GM19468 (cell line): ENCODE measurements around the gene TPP2.

Source experiments
- ATAC-seq: cut with Tn5 transposase; IDR thresholded peaks from one replicate; pipeline ENCODE4 v1.9.1; 2021; ENCODE audit warnings: mild to moderate bottlenecking, moderate library complexity, moderate number of reproducible peaks; ENCODE audit not compliant: unreplicated experiment; ENCODE audit errors: extremely low read depth

Gene TPP2

DNA sequence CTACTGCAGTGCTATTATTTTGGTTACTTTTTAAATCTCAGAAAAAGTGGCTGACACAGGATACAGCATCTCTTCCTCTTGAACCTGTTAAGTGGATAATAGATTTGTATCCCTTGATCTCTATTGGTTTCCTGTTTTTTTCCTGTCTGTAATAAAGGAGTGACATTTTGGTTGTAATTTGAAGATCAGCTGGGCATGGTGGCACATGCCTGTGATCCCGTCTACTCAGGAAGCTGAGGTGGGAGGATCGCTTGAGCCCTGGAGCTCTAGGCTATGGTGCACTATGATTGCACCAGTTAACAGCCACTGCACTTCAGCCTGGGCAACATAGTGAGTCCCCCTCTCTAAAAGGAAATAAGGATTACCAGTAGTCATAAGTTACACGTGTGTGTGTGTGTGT is 51.3 kb downstream of the TPP2 start:
- no peak for ATAC-seq

DNA sequence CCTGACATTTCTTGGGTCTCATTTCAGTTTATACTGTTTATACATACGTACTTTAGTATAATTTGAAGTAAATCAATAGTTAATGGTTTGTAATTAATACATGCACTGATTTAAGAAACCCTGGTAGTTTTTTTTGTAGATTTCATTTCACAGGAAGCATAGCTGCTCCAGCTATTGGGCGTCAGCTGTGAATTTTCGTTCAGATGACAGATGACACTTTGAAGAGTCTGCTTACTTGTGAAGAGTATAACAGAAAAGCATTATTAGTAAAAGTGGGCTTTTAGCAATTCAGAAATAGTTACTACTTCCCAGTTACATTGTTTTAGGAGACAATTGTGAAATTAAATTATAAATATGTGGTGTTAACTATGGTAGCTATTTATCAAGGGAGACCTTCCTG is 53.7 kb downstream of the TPP2 start:
- no peak for ATAC-seq

DNA sequence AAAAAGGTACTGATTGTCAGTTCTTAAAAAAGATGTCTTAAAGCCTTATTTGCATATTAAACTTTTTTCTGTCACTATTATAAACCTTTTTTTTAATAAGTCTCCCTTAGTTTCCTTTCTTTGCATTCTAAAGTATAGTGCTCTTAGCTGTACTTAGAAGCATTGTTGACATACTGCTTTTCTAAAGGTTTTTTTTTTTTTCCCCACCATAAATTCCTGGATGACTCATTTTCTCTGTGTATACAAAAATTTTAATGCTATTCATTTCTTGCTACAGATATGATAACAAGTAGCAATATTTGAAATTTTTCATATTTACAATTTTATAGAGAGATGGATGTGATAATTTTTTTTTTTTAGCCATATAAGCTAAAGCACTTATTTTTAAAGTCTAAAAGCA is 54.6 kb downstream of the TPP2 start:
- no peak for ATAC-seq

DNA sequence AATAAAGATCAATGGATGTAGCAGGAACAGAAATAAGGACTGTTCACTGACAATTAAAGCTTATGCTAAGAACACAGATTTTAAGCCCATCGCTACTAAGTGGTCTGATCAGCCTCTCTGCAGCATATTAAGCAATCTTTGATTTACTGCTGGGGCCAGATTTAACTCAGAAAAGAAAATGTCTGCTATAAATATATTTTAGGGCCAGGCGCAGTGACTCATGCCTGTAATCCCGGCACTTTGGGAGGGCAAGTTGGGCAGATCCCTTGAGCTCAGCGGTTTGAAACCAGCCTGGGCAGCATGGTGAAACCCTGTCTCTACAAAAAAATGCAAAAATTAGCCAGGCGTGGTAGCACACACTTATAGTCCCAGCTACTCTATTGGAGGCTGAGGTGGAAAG is 55.1 kb downstream of the TPP2 start:
- ATAC-seq = no peak

DNA sequence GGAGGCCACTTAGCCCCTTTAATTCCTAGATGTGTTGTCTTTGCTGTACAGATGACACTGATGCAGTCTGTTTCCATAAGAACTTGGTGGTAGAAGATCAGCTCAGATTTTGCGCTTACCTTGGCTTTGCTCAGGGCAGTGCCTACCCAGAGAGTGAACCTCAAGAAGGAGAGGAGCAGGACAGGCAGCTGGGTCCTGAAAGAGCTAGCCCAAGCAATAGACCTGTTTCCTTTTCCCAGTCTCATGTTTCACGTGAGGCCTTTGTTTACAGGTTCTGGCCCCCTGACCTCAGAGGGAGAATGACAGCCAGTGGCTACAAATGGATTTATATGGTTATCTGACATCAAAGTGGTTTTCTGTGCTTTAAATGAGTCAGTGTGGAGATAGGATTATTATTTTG is 58.0 kb downstream of the TPP2 start:
- no peak for ATAC-seq

DNA sequence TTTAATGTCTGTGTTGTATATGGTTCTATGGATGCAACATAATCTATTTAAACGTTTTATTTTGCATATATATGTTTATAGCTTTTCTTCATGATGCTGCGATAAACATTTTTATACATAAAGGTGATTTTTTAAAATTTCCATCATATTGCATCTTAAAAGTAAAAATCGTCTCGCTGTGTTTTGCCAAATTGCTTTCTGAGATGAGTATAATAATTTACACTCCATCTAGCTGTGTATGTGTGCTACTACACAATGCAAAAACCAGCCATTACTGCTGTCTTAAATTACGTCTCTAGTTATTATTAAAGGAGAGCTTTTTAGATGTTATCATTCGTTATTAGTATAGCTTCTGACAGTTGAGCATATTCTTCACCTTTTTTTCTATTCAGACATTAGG is 60.8 kb downstream of the TPP2 start:
- ATAC-seq = no peak

DNA sequence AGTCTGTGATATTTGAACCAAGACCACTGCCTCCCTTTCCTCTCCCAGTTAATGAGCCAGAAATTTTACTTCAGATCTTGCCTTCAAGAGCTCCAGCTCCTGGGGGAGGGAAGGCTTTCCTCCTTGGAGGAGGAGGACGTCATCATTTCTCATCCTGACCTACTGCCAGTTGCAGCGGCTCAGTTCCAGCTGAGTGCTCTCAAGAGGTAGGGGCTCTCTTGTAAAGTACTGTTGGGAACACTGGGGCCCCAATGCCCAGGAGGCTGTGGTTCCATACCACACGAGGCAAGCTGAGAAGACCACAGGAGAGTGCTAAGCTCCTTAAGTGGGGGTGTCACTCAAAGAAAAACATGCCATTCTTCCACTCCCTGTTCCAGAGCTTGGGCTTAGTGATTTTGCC is 61.9 kb downstream of the TPP2 start:
- ATAC-seq = no peak

DNA sequence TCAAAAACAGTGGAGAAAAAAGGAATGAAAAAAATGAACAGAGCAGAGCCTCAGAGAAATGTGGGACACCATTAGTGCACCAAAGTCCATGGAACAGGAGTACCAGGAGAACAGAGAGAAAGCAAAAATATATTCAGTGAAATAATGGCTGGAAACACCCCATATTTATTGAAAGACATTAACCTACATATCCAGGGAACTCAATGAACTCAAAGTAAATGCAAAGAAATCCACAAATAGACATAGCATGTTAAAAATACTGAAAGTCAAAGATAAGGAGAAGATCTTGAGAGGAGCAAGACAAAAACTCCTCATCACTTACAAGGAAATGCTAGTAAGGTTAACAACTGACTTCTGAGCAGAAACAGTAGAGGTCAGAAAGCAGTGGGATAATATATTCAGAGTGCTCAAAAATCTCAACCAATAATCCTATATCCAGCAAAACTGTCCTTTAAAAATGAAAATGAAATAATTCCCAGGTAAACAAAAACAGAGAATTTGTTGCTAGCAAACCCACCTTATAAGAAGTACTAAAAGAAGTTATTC is 62.5 kb downstream of the TPP2 start:
- no peak for ATAC-seq

DNA sequence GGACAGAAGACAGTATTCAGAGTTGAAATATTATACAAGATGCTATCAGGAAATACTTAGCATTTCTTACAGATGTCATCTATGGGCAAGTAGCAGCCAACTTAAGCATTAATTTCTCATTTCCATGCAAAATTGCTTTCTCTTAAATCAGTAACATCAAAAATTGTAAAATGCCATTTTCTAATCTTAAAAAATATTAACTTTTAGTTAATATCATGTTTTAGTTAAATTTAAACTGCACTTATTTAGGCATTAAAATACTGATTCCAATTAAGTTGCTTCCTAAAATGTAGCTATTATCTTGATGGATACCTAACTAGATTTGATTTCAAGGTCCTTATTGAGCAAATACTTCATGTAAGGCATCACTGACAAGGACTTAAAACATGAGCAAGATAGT is 70.2 kb downstream of the TPP2 start:
- no peak for ATAC-seq

DNA sequence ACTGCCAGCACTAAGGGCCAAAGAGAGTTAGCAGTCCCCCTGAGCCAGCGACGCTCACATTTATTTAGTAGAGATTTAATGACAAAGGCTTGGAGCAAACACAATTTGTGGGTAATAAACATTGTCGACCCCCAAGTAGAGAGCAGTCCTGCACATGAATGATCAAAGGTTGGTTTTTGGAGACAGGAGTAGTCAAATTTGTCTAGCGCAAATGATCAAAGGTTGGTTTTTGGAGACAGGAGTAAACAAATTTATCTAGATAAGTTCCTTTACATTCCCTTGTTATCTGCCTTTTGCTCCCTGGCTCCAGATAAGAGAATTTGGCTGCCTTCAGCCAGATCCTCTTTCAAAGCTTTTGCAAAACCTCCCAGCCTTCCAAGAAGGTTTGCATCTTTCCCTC is 71.1 kb downstream of the TPP2 start:
- ATAC-seq = no peak

DNA sequence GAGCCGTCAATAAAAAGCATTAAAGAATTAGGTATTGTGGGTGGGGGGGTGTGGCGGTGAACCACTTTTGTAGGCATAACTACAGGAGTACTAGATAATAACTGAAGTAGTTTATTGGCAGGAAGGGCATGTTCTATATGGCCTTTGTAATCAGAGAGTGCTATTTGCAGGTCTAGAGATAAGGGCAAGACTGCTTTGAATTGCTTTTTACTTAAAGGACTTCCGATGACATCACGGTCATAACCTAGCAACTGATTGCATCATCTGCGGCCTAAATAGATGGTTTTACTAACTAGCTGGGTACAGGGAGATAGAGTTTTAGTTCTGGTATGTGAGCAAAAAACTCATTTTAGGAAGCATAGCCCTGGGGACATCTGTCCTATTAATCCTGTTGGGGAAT is 73.3 kb downstream of the TPP2 start:
- no peak for ATAC-seq

DNA sequence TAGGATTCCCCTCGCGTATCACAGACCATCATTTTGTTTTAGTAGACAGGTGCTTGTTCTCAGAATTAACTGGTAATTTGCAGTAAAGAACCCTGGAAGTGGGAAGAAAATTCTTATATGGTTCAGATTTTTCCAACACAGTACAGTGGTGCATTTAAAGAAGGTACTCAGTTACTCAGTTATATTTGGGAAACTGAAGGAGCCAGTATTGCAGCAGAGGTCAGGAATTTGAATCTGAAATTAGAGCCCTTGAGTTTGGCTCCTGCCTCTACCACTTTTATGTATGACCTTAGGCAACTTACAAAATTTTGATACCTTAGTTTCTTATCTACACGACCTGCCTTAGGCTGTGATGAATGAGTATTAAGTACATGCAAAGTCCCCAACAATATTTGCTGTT is 78.3 kb downstream of the TPP2 start:
- ATAC-seq = no peak

DNA sequence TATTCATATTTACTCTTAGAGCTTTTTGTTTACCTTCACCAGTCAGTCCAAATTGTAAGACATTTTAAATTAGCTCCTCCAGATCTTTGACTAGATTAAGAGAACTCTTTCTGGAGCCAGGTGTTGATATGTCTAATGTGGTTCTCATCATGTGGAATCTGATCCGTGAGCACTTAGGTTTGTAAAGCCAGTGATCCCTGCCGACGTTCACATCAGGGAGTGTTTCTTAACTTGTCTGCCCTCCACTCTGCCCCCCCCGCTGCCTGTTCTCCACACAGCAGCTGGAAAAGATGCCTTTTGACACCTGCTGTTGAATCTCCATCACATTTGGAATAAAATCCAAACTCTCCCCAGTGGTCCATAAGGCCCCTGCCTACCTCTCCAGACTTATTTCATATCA is 80.3 kb downstream of the TPP2 start:
- ATAC-seq = no peak

DNA sequence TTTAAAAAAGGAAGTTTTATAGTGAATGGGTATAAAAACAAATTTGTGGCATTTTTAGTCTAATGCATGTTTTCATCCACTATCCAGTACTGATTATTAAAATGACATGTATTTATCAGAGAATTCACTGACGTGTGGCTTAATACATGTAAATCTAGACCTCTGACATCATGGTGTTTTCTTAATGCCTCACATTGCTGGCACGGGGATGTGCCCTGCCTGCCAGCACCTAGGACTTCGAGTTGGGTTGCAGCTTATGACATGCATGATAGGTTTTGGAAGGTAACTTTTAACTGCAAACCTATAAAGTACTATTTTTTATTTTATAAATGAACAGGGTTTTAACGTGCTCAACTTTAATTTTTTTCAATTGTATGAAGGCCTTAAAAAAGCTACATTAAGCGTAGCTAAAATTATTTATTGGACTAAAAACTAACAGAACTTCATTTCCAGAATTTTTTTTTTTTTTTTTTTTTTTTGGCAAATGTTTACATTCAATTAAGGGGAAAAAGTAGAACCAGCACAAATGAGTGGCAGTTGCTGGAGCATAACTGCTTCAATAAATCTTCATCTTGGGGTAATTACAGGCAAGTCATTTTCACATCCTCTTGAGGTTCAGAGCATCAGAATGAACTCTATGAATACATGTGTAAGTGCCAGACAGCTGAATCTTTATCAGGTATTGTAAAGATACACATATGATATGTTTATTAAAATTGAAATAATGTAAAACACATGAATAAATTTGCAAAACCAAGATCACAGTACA is 81.7 kb downstream of the TPP2 start:
- ATAC-seq = no peak

DNA sequence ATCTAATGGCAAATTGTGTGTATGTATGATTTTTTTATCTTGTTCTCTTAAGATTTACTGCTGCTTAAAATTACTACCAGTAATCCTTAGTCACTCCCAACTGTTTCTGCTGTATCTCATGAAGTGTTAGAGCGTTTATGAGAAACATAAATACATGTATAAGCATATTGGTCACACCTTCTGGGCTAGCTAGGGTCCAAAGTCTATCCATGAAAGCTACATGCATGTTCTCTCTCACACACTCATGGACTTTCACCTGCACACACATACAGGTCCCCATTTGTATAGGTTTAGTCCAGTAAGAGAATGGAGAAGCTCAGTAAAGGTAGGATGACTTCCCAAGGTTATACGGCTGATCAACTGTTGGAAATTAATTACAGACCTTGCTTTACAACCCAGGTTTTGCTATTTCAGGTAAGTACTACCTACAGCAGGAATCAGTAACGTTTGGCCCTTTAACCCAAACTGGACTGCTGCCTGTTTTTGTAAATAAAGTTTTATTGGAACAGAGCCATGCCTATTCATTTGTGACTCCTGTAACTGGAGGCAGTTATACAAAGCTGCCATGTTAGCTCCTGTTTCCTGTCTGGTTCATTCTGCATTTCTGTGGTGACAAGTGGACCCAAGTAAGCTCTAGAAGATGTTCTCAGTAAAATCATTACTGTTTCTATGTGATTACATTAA is 82.8 kb downstream of the TPP2 start:
- no peak for ATAC-seq

DNA sequence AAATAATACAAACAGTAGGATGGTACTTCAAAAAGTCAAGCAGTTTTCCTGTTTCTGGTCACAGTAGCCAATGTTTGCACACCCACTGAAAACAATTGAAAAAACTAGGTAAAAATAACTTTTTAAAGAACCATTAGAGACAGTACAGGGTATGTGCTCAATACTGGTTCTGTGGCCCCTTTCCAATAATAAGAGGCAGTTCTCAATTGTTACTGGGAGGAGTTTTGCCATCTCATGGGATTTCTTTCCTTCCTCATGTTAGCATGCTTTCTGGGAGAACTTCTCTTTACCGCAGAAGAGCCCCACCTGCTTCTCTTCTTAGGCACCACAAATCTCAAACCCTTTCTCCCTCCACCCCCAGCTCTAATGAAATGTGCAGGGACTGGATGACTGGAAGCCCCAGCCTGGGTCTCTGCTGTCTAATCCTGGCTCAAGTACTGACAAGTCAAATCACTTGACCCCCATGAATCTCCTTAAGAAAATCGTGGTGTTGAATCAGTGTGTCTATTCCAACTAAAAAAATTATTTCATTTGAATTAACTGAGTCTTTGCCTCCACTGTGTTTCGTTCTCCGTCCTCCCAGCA is 83.4 kb downstream of the TPP2 start:
- ATAC-seq = no peak

DNA sequence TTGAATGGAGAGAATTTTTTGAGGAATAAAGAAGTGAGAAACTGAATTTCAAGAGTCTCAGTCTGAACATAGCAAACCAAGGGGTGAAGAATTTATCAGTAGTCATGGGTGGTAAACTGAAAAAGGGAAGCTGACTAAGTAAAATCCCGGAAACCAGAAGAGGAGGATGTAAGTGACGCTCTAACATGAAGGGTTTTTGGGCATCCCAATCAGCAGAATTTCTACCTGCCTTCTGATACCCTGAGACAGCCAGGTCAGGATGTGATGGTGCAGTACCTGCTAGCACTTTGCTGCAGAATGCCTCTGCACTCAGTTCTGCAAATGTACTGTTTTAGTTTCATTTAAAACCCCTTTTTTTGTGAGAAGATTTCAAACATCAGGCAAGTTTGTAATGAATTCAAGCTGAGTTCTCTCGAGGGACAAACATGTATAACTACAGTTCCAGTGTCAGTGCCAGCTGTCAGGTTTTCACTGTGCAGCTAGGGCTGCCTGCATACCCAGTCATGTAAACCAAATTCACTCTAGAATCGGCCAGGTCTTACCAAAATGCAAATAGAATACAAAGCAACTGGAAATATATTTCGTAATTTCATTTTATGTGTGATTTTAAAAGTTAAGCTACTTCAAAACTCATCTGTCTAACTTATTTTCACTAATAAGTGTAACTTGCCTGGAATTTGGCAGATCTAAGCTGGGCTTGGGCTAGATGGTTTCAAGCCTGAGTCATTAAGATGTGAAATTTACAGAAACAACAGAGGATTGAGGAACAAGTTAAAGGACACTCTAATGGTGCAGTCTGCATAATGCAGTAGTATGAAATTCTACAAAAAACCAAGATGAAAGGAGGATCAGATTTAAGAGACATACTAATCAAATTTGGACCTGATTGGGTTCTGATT is 84.3 kb downstream of the TPP2 start:
- no peak for ATAC-seq

DNA sequence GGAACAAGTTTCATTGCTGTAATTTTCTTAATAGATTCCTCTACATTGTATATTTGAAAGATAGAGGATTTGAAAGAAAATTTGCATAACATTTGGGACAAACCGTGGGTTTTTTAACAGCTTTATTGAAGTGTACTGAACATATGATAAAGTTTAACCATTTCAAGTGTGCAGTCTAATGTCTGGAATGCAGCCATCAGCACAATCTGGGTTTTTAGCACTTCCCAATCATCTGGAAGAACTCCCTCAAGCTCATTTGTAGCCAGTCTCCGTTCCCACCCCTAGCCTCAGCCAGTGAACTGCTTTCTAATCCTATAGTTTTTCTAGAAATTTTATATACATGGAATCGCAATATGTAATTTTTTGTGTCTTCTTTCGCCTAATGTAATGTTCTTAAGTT is 85.4 kb downstream of the TPP2 start:
- ATAC-seq = no peak

DNA sequence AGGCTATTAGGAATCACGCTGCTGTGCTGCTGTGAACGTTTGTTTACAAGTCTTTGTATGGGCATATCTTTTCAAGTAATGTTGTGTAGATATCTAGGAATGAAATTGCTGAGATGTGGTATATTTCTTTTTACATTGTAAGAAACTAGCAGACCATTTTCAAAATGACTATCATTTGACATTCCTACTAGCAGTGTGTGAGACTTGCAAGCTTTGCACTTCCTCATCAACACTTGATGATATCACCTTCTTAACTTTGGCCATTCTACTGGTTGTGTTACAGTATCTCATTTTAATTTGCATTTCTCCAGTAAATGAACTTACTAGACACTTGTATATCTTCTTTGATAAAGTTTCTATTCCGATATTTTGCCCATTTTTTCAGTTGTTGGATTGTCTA is 85.9 kb downstream of the TPP2 start:
- no peak for ATAC-seq

DNA sequence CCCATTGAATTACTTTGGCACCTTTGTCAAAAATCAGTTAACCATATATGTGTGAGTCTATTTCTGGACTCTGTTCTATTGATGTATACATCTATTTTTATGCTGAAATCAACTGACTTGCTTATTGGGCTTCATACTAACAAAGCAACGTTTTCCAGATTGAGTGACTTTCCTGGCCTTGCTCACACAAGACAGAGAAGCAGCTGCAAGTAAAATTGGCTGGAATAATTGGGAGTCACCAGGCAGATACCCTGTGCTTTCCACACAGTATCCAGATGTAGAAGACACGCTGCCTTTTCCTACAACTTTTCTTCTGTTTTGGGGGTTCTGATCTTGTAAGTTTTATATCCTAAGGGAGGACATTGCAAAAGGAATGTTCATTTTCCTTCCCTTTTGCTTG is 86.9 kb downstream of the TPP2 start:
- ATAC-seq = no peak
